Suprapubic skin (tissue), 4 donors: ENCODE results near the gene MMP8.

Source experiments
- CTCF ChIP-seq, 2 donors: fragments of 200-600 bp in 1 of 2; fragments of 450-650 bp in 1 of 2; sonication (generic) in 1 of 2; IDR thresholded peaks; one replicate each; pipeline ENCODE4 v1.5.1; 2016 to 2019; ENCODE audit warnings: antibody characterized with exemption in 2 of 2, mild to moderate bottlenecking in 1 of 2, moderate library complexity in 1 of 2
- EP300 ChIP-seq: sonication (generic); formaldehyde crosslinking; IDR thresholded peaks from one replicate; pipeline ENCODE4 v1.6.1; 2017; ENCODE audit warnings: antibody characterized with exemption
- POLR2A ChIP-seq, 2 donors: fragments of 450-650 bp; IDR thresholded peaks; one replicate each; pipeline ENCODE4 v1.6.1; 2017; ENCODE audit warnings: antibody characterized with exemption in 2 of 2, mild to moderate bottlenecking in 2 of 2, moderate library complexity in 2 of 2
- POLR2AphosphoS5 ChIP-seq, 3 donors: sonication (generic); formaldehyde crosslinking; IDR thresholded peaks; one replicate each; pipeline ENCODE4 v1.6.1; 2017; ENCODE audit warnings: antibody characterized with exemption in 3 of 3

- TF ChIP-seq CTCF (IDR thresholded peaks at IDR 0.05) (no peak), EP300 (no peak), POLR2A (IDR thresholded peaks at IDR 0.05) (no peak), POLR2AphosphoS5 (IDR thresholded peaks at IDR 0.05) (no peak)
These were observed 38.7 kb upstream of the MMP8 start for GRCh38 chr11:102763440-102763839.
